GM18505 (cell line): Measurements from ENCODE around the gene UQCRC1.

ENCODE experiments used
- ATAC-seq: cut with Tn5 transposase; IDR thresholded peaks from one replicate; pipeline ENCODE4 v1.9.1; 2021; ENCODE audit not compliant: unreplicated experiment
- POLR2A ChIP-seq: IDR thresholded peaks from 4 replicates; pipeline ENCODE4 v1.6.1; 2011; ENCODE audit warnings: borderline replicate concordance; ENCODE audit not compliant: insufficient read depth, insufficient read length; ENCODE audit errors: extremely low read depth

Gene UQCRC1

DNA sequence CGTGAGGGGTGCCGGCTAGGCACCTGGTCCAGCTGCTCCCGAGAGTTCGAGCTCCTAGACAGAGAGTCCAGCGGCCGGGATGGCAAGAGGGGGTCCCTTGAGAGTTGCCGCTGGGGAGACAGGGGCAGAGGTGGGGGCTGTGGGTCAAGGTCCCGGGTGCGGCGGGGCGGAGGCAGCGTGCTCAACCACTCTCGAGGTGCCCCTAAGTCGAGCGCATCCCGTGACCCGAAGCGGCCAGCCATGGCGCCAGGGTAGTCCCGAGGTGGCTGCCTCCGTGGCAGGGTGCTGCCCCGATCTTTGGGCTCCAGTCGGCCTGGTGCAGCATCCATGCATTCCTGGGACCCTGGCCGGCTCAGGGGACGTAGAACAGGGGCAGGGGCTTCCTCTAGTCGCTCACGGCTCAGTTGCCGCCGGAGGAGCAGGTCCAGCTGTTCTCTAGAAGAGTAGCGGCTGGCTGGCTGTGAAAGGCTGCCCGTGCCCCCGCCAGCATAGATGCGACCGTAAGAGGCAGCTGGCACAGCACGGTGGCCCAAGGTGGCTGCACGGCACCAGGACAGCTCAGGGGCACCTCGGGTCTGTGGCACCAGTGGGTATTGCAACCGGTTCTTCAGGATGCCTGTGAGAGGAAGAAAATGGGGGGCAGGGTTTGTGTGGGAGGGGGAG, 30.6 kb upstream of the UQCRC1 start:
- TF ChIP-seq POLR2A: no peak
- no peak for ATAC-seq

DNA sequence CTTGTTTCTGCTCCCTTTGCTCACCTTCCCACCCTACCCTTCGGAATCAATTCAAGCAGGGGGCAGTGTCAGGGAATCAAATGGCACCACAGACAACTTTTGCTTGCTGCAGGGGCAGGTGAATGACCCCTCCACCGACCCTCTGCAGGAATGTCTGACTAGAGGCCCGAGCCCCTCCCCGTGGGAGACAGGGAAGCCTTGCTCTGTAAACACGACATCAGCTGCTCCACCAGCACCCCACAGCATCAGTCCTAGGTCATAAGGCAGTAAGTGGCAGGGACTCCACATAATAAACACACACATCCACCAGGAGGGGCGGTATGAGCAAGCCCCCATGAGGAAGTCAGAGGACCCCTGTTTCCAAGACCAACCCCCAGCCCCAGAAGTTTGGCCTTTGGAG, 27.9 kb upstream of the UQCRC1 start:
- TF ChIP-seq POLR2A: no peak
- no peak for ATAC-seq

DNA sequence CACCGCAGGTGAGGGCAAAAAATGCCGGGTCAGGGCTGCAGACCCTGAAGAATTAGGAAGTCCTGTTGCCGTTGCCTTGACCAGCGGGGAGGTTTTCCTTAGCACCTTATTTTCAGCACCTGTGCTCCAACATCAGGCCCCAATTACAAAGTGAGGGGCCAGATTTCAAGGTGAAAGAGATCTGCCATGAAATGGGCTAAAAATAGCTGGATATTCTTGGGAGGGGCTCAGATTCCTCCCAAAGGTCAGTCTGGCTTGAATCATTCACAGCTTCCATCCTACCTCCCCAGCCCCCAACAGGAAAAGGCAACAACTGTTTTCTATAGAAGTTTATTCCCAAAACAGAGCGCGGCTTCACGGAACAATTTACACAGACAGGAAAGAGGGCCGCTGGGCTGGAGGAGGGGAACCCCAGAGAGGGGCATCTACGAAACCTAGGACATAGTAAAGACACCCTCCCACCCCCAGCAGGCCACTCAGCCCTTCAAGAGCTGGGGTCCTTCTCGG, 26.8 kb upstream of the UQCRC1 start:
- no peak for ATAC-seq
- TF ChIP-seq POLR2A: no peak

DNA sequence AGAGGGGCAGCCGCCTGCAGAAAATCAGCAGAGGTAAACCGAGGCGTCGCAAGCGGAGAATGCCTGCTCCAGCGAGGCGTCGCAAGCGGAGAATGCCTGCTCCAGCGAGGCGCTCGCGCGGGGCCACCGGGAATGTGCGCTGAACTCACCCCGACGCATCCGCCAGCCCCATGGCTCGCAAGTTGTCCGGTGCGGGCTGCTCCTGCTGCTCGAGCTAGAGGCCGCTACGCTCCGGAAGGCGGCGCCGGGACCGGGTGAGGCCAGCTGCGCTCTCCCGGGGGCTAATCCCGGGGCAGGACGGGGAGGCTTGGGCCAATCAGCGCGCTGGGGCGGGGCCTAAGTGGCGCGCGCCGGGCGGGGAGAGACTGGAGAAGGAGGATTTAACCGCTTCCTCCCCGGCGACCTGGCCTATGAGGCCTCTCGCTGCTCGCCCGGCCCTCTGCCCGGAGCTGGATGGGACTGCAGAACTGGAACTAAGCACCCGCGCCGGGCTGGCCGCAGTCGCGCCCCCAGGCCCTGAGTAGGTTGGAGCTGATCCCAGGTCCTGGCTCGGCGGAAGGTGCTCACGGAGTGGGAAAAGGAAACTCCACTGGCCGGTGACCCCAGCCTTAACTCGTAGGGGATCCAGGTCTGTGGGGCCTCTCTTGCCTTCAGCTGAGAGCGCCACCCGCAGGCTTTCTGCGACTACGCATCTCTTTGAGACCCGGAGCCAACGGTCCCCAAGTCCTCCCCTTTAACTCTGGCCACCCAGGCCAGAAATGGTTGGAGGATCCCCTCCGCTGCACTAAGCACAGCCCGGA, 26.0 kb upstream of the UQCRC1 start, which contains the start of gene SLC26A6:
Gene SLC26A6, minus strand, starts transcription at position 240 of the 800 bp plus-strand sequence. Its CDS starts 68 bp downstream, at position 172.
- ATAC-seq: peak; percentile 87
- TF ChIP-seq POLR2A: peak; percentile 74

DNA sequence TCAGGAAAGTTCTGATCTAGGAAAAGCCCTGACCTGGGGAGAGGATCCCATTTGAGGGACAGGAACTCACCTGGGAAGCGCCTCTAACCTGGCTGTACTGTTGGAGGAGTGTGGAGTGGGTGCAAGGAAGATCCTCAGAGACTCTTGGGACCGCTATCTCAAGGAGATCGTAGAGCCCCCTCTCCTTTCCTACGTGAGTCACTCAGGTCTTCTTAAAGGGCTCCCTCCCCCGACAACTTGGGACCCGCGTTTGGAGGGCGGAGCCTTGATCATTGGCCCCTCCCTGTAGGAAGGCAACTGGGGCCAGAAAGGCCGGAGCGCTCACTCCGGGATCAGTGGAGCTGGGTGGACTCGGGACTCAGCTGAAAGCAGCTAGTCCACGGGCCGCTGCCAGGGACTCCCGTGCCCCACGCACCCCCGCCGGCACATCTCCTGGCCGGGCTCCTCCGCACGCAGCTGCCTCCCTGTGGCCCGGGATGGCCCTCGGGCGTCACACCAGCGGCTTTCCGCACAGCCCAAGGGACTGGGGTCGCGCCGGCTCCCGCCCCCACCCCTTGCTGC, 25.3 kb upstream of the UQCRC1 start:
- no peak for TF ChIP-seq POLR2A
- ATAC-seq: peak; percentile 24

DNA sequence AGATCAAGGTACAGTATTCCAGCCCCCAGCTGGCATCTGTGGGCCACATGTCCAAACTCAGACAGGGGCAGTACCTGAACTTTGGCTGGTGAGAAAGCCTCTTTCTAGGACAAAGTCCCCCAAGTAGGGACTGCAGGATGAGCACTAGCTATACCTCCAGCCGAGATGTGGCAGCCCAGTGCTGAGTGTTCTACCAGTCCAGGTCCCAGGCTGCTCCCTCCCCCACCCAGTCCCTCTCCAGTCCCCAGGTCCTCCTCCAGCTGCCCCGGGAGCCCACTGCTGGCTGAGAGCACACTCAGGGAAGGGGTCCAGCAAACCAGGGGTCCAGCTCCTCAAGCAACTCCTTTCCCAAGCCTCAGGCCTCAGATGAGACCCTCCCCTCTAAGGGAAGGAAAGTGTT, 24.3 kb upstream of the UQCRC1 start:
- ATAC-seq: no peak
- no peak for TF ChIP-seq POLR2A

DNA sequence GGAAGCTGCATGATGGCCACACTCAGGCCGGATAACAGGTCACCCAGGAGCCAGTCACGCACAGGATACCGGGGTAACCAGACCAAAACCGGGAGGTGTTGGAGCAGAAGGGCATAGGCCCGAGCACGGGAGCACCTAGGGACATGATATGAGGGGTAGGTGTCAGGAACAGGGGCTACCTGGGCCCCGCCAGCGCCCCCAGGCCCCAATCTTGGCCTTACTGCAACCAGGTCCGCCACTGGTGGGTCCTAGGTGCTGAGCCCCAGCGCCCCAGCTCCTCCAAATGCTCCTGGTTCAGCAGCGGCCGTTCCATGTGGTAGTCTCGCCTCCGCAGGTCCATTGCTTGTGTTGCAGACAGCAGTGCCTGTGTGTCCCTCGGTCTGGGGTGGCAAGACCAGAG, 23.8 kb upstream of the UQCRC1 start:
- no peak for TF ChIP-seq POLR2A
- no peak for ATAC-seq

DNA sequence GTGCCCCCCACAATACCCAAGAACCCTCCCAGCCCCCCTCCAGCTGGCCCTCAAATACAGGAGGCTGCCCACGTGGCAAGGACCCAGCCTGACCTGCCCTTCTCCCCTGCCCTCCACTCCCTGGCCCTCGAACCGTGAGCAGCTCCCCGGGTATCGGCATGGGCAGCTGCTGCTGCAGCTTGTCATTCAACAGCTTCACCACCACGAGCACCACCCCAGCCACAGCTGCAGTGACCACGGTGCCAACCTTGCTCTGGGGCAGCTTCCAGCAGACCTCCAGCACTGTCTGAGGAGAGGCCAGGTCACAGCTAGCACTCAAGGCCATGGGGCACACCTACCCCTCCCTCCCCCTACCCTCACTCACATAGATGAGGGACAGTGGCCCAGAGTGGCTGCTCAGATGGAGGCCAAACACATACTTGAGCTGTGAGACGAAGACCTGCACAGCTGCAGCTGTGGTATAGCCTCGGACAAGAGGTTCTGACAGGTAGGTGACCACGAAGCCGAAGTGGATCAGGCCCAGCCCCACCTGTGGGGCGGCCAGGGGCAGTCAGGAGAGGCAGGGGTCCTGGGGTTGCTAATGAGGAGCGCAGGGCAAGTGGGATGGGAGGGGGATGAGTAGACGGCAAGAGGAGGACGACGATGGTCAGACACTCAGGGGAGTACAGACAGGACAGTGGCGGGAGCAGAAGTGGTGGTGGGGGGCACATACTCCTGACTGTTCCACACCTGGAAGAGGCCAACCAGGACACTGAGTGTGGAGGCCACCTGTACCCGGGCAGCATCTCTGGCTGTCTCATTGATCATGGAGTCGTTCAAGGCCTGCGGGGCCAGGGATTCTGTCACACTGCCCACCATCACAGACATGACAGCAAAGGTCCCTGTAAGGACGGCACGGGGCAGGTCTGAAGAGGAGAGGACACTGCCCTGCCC, 22.3 kb upstream of the UQCRC1 start:
- no peak for TF ChIP-seq POLR2A
- no peak for ATAC-seq

DNA sequence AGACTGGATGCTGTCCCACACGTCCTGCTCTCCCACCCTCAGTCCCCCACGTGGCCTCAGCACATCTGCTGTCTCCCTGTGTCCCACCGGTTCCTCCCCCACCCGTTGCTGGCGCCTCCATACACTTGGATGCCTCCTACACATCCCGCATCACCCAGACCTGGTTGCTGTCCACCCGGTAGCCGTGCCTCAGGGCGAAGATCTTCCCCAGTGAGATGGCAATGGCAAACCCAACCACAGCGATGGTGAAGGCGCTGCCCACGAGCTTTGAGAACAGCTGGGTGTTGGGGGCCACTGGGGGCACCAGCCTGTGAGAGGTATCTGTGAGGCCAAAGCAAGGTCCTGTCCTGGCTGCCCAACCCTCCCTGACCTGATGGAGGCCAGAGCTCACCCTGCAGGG, 21.4 kb upstream of the UQCRC1 start:
- no peak for ATAC-seq
- no peak for TF ChIP-seq POLR2A

DNA sequence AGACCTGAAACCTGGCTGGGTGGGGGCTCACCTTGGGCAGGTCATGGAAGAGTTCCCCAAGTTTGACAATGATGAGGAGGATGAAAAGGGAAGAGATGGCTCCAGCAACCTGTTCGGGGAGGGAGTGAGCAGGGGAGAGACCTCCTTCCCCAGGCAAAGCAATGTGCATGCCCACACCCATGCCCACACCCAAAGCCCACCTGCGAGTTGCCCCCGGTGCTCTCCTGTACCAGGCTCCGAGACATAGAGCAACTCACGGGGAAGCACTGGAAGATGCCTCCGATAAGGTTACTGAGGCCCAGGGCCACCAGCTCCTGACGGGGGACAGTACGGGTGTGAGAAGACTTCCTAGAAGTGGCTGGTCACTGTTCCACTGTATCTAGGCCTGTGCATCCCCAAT, 21.0 kb upstream of the UQCRC1 start:
- no peak for ATAC-seq

DNA sequence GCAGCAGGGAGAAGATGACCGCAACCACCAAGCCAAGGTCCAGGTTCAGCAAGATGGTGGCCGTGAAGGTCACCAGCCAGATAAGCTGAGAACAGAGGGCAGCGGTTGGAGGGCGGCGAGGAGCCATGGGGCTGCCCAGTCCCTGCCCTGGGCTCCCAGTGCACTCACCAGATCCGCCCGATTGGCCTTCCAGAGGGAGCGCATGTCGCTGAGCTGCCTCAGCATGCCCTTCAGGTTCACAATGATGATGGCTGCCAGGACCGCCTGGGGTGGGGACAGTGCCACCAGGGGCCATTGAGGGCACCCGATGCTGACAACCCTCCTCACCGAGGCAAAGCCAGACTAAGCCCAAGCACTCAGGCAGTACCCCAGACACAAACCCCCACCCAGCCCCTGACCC, 20.4 kb upstream of the UQCRC1 start:
- no peak for TF ChIP-seq POLR2A
- ATAC-seq: no peak

More for the DNA sequence above, 21.0 kb upstream of the UQCRC1 start:
- TF ChIP-seq POLR2A: no peak

DNA sequence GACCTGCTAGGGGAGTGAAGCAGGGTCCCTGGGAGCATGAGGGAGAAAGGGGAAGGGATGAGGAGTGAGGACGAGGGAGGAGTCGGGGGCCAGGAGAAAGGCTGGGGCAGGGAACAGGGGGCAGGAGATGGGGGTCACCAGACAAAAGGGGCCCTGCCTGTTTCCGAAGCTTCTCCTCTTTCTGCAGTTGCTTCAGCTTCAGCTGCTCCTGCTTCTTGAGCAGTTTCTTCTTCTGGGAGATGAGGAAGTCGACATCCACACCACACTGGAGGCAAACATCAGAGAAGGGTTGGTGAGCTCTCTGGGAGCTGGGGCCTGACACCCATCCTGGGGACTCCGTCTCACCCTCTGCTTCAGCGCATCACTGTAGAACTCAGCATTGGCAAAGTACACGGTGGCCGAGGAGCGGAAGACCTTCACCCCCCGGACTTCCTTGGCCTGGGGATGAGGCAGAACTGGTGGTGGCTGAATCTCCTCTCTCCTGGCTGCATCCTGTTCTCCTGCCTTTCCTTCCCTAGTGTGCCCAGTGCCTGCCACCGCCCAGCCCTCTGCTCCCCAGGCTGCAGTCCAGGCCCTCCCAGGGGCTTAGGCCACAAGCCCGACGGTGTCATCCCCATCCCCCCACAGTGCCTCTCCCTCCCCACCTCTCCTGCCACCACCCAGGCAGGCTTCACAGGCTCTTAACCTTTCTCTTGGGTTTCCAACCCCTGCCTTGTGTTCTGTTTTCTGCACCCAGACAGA, 19.0 kb upstream of the UQCRC1 start:
- no peak for TF ChIP-seq POLR2A
- ATAC-seq: no peak
